OCI-LY7 (cell line): ENCODE measurements around the gene HOXB6.

Source experiments
- EZH2phosphoT487 ChIP-seq: fragments of 200-600 bp; sonication (generic); IDR thresholded peaks from 2 replicates; pipeline ENCODE4 v1.6.1; 2018; ENCODE audit warnings: low read depth, borderline replicate concordance, mild to moderate bottlenecking, mixed run types, antibody characterized with exemption, low read length, moderate library complexity, mixed read lengths
- TF ChIP-seq, protein P1 (sequence below): fragments of 200-600 bp; sonication (generic); conservative IDR thresholded peaks from 2 replicates; pipeline ENCODE4 v1.5.1; 2014; ENCODE audit warnings: mild to moderate bottlenecking, antibody characterized with exemption, low read length, moderate library complexity, mixed read lengths

DNA sequence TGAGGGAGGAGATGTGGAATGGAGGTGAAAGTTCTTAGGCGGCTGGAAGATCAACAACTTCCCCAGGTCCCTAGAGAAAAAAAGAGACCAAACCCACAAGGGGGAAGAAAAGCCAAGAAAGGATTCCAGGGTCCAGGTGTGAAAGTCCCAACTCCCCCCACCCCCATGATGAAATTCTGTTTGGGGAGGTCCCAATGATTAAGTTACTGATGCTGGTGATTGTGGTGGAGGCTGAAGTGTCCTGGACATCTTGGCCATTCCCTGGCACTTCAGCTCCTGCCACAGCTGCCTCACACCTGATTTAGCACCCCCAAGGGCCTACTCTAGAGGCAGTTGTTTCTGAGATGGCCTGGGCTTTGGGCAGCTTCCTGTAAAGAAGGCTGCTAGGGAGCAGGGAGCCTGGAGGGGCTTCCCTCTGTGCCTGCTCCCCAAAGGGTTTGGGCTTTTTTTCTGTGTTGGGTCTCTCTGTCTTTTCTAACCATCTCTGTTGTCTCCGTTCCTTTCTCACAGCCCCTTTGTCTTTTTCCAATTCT lies 39.7 kb downstream of the HOXB6 start:
- TF ChIP-seq, protein P1, sequence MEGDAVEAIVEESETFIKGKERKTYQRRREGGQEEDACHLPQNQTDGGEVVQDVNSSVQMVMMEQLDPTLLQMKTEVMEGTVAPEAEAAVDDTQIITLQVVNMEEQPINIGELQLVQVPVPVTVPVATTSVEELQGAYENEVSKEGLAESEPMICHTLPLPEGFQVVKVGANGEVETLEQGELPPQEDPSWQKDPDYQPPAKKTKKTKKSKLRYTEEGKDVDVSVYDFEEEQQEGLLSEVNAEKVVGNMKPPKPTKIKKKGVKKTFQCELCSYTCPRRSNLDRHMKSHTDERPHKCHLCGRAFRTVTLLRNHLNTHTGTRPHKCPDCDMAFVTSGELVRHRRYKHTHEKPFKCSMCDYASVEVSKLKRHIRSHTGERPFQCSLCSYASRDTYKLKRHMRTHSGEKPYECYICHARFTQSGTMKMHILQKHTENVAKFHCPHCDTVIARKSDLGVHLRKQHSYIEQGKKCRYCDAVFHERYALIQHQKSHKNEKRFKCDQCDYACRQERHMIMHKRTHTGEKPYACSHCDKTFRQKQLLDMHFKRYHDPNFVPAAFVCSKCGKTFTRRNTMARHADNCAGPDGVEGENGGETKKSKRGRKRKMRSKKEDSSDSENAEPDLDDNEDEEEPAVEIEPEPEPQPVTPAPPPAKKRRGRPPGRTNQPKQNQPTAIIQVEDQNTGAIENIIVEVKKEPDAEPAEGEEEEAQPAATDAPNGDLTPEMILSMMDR = no peak
- TF ChIP-seq EZH2phosphoT487 = no peak
